ENCODE measurements around the gene PPP3CA. TPM values are rescaled to one million over a fixed set of nuclear protein-coding genes. Genes with fewer than 3 reads are reported as not detected.

The PPP3CA gene
- total RNA-seq, 1 experiment from 2014 or later, result 33.8 TPM

DNA sequence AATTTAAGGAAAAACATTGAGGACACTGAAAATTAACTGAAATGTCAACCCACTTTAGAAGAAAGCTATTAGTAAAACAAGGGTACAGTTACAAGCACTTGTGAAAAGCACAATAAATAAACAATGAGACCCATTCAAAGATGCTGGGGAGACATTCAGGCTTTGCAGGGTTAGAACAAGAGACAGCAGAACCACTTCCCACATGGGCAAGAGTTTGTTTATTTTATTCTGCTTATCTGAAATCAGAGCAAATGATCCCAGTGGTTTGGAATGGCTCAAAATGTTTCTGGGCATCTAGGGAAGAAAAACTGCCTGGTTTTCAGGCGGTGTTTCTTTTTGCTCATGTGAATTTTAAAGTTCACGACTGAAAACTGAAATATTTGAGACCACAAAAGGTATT lies 42.4 kb downstream of the PPP3CA start:
- Histone ChIP-seq H3K9me3 (no peaks in the 10 kb centered on the region), H3K4me1 (no peaks in the 10 kb centered on the region), H3K36me3 (ENCODE audit: control insufficient read depth, insufficient read depth, low read length) (no peaks in the 10 kb centered on the region; the same call in 1 of the 2 replicates), H3K27me3 (replicated peaks; ENCODE audit: control insufficient read depth, insufficient read depth, low read length) (no peaks in the 10 kb centered on the region), H3K4me3 (ENCODE audit: low read depth, low read length) (no peak overlapping the region)
- no peaks in the 10 kb centered on the region for H3K4me1 Mint-ChIP-seq (ENCODE audit: low read depth, unreplicated experiment)
- H3K27ac Mint-ChIP-seq (ENCODE audit: unreplicated experiment), result no peak overlapping the region
- DNase-seq, result no peak
- H3K27me3 Mint-ChIP-seq (ENCODE audit: insufficient read depth, unreplicated experiment), result no peaks in the 10 kb centered on the region
- no peak overlapping the region for H3K4me3 Mint-ChIP-seq (ENCODE audit: unreplicated experiment)
- ChIA-PET POLR2A (no interaction called here), CTCF (no interaction called here)
- TF ChIP-seq, protein P1, sequence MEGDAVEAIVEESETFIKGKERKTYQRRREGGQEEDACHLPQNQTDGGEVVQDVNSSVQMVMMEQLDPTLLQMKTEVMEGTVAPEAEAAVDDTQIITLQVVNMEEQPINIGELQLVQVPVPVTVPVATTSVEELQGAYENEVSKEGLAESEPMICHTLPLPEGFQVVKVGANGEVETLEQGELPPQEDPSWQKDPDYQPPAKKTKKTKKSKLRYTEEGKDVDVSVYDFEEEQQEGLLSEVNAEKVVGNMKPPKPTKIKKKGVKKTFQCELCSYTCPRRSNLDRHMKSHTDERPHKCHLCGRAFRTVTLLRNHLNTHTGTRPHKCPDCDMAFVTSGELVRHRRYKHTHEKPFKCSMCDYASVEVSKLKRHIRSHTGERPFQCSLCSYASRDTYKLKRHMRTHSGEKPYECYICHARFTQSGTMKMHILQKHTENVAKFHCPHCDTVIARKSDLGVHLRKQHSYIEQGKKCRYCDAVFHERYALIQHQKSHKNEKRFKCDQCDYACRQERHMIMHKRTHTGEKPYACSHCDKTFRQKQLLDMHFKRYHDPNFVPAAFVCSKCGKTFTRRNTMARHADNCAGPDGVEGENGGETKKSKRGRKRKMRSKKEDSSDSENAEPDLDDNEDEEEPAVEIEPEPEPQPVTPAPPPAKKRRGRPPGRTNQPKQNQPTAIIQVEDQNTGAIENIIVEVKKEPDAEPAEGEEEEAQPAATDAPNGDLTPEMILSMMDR (IDR thresholded peaks at IDR 0.05; ENCODE audit: insufficient read depth in 1 of 2, low read depth in 1 of 2, low read length in 1 of 2, severe bottlenecking in 1 of 2, unreplicated experiment in 1 of 2), result no peak
- no peaks in the 10 kb centered on the region for H3K9me3 Mint-ChIP-seq (ENCODE audit: unreplicated experiment)
- no TSS peak for BruUV-seq (replicated peaks)
- intact Hi-C loops (cut with micrococcal nuclease; ENCODE audit: unreplicated experiment), result no loop called here
- no peaks in the 10 kb centered on the region for H3K36me3 Mint-ChIP-seq (ENCODE audit: insufficient read depth, unreplicated experiment)

DNA sequence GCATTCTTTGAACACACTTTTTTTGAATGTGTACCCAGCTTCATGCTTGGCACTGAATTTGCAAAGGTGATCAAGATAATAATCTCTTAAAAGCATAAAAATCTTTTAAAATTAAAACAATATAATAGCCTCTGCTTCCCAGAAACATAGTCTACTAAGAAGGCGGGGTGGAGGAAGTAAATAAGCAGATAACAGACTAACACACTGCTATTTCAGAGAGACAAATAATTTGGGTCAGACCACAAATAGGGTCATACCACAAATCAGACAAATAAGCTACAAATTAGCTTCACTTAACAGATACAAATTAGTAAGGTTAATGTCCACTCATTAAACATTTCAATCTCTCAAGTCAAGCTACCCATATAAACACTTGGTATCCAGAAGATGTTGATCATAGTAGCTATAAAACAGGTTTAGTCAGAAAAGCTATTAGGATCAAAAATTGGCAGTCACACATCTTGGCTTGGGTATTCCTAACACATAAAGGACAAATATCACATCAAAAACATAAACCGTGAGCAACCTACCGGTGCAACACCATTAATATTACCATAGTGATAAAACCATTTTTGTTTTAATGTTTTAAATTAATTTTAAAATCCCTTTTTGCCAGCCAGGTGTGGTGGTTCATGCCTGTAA lies 47.3 kb downstream of the PPP3CA start:
- H3K27me3 ChIP-seq (replicated peaks; ENCODE audit: control insufficient read depth, insufficient read depth, low read length), result no peaks in the 10 kb centered on the region
- Mint-ChIP-seq H3K27ac (ENCODE audit: unreplicated experiment) (no peak overlapping the region), H3K4me1 (ENCODE audit: low read depth, unreplicated experiment) (no peaks in the 10 kb centered on the region), H3K9me3 (ENCODE audit: unreplicated experiment) (no peaks in the 10 kb centered on the region), H3K27me3 (ENCODE audit: insufficient read depth, unreplicated experiment) (no peaks in the 10 kb centered on the region), H3K36me3 (ENCODE audit: insufficient read depth, unreplicated experiment) (no peaks in the 10 kb centered on the region), H3K4me3 (ENCODE audit: unreplicated experiment) (no peak overlapping the region)
- intact Hi-C loops (cut with micrococcal nuclease; ENCODE audit: unreplicated experiment), result no loop called here
- POLR2A ChIA-PET, result no interaction called here
- BruUV-seq (replicated peaks), result no TSS peak
- H3K4me3 ChIP-seq (ENCODE audit: low read depth, low read length), result no peak overlapping the region
- H3K36me3 ChIP-seq (ENCODE audit: control insufficient read depth, insufficient read depth, low read length), result no peaks in the 10 kb centered on the region
- CTCF ChIA-PET, result no interaction called here
- DNase-seq, result no peak
- TF ChIP-seq, protein P1 (IDR thresholded peaks at IDR 0.05; ENCODE audit: insufficient read depth in 1 of 2, low read depth in 1 of 2, low read length in 1 of 2, severe bottlenecking in 1 of 2, unreplicated experiment in 1 of 2), result no peak
- H3K9me3 ChIP-seq, result no peaks in the 10 kb centered on the region
- no peaks in the 10 kb centered on the region for H3K4me1 ChIP-seq

DNA sequence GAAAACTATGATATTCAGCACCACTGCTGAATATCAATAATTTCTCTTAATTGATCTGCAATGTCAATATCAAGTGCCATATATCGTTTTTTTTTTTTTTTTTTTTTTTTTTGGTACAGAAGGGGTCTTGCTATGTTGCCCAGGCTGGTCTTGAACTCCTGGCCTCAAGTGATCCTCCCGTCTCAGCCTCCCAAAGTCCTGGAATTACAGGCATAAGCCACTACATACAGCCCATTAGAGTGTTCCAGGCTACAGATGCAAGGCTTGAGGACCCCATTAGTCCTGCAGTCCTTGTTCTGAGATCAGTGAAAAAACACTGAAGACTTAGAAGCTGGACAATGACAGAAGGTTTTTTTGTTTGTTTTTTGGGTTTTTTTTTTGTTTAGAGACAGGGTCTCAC lies 48.3 kb downstream of the PPP3CA start:
- H3K36me3 Mint-ChIP-seq (ENCODE audit: insufficient read depth, unreplicated experiment), result no peaks in the 10 kb centered on the region
- no peak for DNase-seq
- H3K9me3 Mint-ChIP-seq (ENCODE audit: unreplicated experiment), result no peaks in the 10 kb centered on the region
- H3K9me3 ChIP-seq, result no peaks in the 10 kb centered on the region
- no peaks in the 10 kb centered on the region for H3K4me1 ChIP-seq
- no TSS peak for BruUV-seq (replicated peaks)
- H3K27me3 Mint-ChIP-seq (ENCODE audit: insufficient read depth, unreplicated experiment), result no peaks in the 10 kb centered on the region
- ChIA-PET POLR2A (no interaction called here), CTCF (no interaction called here)
- H3K4me3 ChIP-seq (ENCODE audit: low read depth, low read length), result no peak overlapping the region
- intact Hi-C loops (cut with micrococcal nuclease; ENCODE audit: unreplicated experiment), result no loop called here
- H3K4me3 Mint-ChIP-seq (ENCODE audit: unreplicated experiment), result no peak overlapping the region
- TF ChIP-seq, protein P1 (IDR thresholded peaks at IDR 0.05; ENCODE audit: insufficient read depth in 1 of 2, low read depth in 1 of 2, low read length in 1 of 2, severe bottlenecking in 1 of 2, unreplicated experiment in 1 of 2), result no peak
- no peaks in the 10 kb centered on the region for H3K36me3 ChIP-seq (ENCODE audit: control insufficient read depth, insufficient read depth, low read length)
- no peak overlapping the region for H3K27ac Mint-ChIP-seq (ENCODE audit: unreplicated experiment)
- H3K27me3 ChIP-seq (replicated peaks; ENCODE audit: control insufficient read depth, insufficient read depth, low read length), result no peaks in the 10 kb centered on the region
- no peaks in the 10 kb centered on the region for H3K4me1 Mint-ChIP-seq (ENCODE audit: low read depth, unreplicated experiment)
